Ovary (tissue), 3 donors: ENCODE data around the gene SPATC1L.

Experiments used
- EP300 ChIP-seq: sonication (generic); formaldehyde crosslinking; IDR thresholded peaks from one replicate; pipeline ENCODE4 v1.6.1; 2017; ENCODE audit warnings: antibody characterized with exemption
- POLR2A ChIP-seq: fragments of 450-650 bp; IDR thresholded peaks from one replicate; pipeline ENCODE4 v1.6.1; 2017; ENCODE audit warnings: antibody characterized with exemption, mild to moderate bottlenecking, moderate library complexity
- TF ChIP-seq, protein P1 (sequence below), 3 donors: fragments of 450-650 bp in 2 of 3; fragments of 200-600 bp in 1 of 3; IDR thresholded peaks; one replicate each; pipeline versions ENCODE4 v1.5.1 to v1.8.0; 2016 to 2022; ENCODE audit warnings: antibody characterized with exemption in 3 of 3, mild to moderate bottlenecking in 1 of 3
- donor health status: DM: no; HTN: no; CAD: no.

DNA sequence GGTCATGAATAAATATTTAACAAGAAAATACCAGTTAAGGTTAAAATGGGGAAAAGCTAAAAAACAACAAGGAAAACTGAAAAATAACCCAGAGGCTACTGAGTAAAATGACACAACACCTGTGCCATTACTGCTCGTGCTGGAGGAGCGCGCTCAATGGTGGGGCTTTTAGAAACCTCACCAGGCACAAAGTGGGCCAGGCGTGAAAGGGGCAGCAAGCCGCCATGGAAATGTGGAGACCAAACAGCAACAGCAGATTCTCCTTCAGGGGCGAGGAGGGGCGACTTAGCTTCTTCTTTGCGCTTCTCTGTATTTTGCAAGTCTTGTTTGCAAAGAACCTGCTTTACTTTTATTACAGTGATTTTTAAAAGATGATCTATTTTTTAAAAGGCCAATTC lies 18.9 kb upstream of the SPATC1L start:
- TF ChIP-seq POLR2A (no peak), EP300 (no peak)
- TF ChIP-seq, protein P1, sequence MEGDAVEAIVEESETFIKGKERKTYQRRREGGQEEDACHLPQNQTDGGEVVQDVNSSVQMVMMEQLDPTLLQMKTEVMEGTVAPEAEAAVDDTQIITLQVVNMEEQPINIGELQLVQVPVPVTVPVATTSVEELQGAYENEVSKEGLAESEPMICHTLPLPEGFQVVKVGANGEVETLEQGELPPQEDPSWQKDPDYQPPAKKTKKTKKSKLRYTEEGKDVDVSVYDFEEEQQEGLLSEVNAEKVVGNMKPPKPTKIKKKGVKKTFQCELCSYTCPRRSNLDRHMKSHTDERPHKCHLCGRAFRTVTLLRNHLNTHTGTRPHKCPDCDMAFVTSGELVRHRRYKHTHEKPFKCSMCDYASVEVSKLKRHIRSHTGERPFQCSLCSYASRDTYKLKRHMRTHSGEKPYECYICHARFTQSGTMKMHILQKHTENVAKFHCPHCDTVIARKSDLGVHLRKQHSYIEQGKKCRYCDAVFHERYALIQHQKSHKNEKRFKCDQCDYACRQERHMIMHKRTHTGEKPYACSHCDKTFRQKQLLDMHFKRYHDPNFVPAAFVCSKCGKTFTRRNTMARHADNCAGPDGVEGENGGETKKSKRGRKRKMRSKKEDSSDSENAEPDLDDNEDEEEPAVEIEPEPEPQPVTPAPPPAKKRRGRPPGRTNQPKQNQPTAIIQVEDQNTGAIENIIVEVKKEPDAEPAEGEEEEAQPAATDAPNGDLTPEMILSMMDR (IDR thresholded peaks at IDR 0.05), result no peak
